Activated CD8-positive, alpha-beta memory T cell treated with anti-CD3 and anti-CD28 coated beads, Interleukin-2, amount 50 U/mL, for 4 hours (primary cell): ENCODE measurements around the gene AKR1C8.
"Not testable (repeated sequence)": the region's sequence is repeated elsewhere in the genome, so short reads cannot be mapped to it uniquely, and the experiment has no call there.

Experiments used
- DNase-seq: peaks from one replicate; pipeline ENCODE4 v3.0.0-alpha.2; 2020

The AKR1C8 gene

DNA sequence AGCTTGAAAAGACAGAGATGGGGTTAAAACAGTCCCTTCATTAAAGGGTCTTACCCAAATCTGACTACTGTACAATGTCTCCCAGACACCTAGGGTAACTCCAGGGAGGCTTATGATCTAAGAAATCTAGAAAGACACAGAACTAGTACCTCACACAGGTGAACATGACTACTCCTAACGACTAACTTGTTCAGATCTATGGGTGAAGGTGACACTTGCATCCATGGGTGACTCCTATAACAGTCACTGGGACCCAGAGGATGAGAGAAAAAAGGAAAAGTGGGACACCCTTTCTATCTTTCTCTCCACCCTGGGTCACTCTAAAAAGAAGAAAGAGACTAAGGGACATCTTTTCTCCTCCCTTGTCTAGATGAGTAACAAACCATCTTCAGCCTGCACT is 19.2 kb downstream of the AKR1C8 start:
- DNase-seq, result no peak

DNA sequence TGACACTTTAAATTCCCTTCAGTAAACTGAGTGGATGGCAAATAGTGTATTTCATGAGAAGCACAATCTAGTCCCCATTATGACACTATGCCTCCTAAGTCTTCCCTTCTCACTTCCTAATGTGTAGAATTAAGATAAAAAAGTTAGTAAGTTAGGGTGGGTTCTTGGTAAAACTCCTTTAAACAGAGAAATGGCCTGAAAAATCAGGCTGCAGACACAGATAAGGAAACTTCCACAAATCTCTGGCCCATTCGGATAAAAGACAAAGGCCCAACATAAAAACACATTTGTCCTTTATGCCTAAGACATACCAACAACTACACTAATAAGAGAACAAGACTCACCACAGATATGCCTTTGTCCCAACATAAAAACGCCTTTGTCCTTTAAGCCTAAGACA is 21.5 kb downstream of the AKR1C8 start:
- no peak for DNase-seq

DNA sequence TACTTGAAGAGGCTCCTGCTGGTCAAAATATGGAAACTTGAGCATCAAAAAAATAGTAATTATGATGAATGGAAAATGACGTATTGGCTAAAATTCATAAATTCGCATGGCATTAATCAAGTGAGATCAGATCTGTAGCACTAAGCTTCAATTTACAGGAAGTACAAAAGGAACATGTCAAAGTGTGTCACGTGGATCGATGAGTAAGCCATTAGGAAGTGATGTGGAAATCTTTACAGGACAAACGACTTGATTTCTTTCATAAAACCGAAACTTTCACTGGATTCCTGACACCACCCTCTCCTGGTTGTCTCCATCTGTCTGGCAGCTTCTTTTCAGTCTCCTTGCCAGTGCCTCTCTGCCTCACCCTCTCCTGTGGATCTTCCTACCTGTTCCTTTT is 25.8 kb downstream of the AKR1C8 start:
- DNase-seq, result no peak

DNA sequence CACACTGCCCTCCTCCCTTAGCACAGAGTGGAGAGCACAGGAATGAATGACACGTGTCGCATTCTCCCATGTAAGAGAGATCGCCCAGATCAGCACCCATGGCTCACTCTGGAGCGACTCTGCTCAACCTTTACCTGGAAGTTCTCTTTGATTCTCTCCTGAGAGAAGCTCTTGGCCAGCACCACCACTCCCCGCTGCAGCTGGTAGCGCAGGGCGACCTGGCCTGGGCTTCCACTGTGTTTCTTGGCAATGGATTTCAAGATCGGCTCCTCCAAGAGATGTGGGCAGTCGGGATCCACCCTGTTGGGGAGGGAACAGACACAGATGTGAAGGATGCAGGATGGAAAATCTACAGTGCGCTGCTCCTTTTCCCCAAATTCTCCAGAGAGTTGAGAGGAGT is 27.4 kb downstream of the AKR1C8 start:
- DNase-seq, result no peak

DNA sequence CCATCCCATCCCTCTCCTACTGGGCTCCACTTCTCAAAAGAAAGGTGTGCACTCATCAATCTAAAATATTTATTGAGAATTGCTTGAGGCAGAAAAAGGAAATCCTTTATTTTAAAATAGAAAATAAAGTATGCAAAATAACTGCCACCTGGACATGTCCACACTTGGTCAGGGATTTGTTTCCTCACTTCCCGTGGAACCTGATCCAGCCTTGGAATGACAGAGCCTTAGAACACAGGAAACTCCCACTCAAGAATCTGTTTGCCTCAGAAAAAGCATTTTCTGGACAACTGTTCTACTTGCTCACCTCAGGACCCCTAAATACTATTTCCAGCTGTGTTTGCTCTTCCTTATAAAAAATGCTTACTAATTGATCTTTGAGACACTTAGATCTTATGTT is 29.0 kb downstream of the AKR1C8 start:
- no peak for DNase-seq

DNA sequence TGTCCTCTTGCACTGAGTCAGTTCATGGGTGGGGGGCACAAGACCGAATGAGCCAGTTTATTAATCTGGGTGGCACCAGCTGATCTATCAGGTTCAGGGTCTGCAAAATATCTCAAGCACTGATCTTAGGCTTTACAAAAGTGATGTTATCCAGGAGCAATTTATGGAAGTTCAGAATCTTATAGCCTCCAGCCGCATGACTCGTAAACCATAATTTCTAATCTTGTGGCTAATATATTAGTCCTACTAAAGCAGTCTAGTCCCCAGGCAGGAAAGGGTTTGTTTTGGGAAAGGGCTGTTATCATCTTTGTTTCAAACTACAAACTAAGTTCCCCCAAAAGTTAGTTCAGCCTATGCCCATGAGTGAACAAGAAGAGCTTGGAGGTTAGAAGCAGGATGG is 33.9 kb downstream of the AKR1C8 start:
- no peak for DNase-seq

DNA sequence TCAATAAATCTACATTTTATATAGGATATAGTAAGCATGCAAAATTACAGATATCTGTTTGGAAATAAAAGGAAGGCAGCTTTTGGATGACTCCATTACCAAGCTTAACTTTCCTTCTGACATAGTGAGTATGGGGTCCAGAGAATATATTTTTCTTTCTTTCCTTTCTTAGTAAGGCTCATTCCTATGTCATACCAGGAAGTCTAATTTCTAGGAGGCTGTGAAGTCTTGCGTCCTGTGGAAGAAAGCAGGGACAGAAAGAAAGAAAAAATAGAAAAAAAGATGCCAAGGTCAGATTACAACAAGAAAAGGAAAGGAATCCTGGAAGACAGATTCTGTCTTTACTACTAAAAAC is 36.3 kb downstream of the AKR1C8 start:
- no peak for DNase-seq

DNA sequence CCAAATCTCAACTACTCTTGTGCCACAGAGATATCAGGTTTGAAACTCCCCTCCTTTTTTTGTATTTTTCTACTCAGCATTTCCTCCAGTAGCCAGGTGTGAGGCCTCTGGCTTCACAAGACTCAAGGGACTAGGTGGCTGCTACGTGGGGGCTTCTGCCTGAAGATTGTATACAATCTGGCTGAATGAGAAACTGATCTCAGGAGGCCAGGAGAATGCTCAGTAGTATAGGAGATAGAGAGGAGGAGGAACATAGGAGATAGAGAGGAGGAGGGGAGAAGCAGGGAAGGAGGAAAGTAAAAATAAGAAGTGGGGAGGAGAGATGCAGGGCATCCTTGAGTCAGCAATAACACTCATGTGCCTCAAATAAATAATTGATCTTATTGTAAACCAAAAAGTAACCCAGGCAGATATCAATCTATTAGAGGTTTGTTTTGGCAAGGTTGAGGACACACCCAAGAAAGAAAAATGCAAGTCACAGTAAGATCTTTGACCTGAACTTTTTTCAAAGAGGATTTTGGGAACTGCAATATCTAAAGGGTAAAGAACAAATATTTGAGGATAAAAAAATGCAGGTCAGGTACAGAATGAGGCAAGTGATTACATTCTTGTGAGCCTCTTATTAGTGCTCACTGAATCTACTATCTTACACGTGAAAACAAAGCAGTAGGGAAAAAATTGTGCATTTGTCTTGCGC is 36.8 kb downstream of the AKR1C8 start:
- no peak for DNase-seq

DNA sequence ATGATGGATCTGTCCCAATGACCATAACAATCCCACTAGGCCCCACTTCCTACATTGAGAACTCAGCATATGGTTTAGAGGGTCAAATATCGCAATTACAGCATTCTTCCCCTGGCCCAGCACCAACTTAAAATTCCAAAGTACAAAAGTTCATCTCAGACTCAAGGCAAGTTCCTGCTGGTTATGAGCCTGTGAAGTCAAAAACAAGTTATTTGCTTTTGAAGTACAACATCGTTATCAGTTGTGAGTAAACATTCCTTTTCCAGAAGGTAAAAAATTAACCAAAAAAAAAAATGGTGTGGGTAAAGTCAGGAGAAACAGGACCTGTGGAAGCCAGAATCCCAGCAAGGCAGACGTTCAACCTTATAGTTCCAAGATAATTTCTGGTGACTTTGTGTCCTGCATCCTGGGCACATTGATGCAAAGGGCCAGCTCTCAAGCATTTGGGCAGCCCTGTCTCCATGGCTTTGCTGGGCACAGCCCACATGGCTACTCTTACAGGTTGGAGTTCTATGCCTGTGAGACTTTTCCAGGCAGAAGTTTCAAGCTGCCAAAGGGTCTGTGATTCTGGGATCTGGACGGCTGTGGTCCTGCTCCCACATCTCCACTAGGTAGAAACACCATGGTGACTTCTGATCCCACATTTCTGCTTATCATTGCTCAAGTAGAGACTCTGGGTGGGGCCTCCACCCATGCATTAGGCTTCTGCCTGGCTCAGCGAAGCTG is 37.5 kb downstream of the AKR1C8 start:
- no peak for DNase-seq

DNA sequence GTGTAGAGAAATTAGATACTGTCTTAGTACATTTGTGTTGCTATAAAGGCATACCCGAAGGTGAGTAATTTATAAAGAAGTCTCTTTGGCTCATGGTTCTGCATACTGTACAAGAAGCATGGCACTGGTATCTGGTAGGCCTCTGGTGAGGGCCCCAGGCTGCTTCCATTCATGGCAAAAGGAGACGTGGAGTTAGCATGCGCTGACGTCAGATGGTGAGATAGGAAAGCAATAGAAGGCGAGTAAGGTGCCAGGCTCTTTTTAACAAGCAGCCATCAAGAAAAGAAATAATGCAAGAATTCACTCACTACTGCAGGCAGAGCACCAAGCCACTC is 38.1 kb downstream of the AKR1C8 start:
- no peak for DNase-seq

DNA sequence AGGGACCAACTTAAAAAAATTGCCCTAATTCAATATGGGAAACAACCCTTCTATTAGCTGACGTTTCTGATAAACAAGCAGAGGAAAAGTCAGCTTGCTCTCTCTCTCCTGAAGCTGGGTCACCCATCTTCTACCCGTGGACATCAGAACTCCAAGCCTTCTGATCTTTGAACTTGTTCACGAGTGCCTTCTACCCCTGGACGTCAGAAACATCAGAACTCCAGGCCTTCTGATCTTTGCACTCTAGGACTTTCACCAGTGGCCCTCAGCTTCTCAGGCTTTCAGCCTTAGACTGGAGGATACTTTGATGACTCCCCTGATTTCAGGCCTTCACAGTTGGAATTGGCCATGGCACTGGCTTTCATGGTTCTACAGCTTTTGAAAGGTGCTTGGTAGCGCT is 41.8 kb downstream of the AKR1C8 start:
- DNase-seq, result no peak

DNA sequence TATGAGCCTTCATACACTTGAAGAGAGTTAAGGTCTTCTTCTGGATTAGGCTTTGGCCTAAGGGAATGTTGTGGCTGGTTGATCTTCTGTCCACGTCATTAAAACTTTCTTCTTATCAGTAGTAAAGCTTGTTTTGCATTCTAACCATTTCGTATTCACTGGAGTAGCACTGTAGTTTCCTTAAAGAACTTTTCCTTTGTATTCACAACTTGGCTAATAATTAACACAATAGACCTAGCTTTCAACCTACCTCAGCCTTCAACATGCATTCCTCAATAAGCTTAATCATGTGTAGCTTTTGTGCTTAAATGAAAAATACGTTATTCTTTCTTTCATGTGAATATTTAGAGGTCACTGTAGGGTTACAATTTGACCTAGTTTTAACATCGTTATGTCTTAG is 42.8 kb downstream of the AKR1C8 start:
- no peak for DNase-seq

DNA sequence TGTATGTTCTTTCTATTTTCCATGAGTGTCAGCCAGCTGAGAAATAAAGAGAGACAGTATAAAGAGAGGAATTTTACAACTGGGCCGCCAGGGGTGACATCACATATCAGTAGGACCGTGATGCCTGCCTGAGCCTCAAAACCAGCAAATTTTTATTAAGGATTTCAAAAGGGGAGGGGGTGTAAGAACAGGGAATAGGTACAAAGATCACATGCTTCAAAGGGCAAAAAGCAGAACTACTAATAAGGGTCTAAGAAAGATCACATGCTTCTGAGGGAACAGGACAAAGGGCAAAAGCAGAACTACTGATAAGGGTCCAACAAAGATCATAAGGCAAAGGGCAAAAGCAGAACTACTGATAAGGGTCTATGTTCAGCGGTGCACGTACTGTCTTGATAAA is 47.3 kb downstream of the AKR1C8 start:
- not testable (repeated sequence) for DNase-seq

DNA sequence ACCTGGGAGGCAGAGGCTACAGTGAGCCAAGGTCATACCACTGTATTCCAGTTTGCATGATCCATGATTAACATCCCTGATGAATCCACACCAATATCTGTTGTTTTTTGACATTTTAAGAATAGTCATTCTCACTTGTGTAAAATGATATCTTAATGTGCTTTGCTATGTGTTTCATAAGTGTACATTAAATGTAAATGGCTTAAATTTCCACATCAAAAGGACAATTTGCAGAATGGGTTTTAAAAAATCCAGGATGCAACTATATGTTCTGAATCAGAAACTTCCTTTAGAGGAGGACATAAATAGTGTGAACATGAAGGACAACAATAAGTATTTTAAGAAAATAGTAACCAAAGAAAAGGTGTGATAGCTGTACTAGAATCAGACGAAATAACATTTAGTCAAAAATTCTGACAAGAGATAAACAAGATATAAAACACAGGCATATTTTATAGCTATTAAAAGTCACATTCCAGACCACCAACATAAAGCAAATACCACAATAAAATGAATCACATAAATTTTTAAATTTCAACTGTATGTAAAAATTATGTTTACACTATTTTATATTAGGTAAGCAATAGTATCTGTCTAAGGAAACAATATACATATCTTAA is 48.4 kb downstream of the AKR1C8 start:
- no peak for DNase-seq

DNA sequence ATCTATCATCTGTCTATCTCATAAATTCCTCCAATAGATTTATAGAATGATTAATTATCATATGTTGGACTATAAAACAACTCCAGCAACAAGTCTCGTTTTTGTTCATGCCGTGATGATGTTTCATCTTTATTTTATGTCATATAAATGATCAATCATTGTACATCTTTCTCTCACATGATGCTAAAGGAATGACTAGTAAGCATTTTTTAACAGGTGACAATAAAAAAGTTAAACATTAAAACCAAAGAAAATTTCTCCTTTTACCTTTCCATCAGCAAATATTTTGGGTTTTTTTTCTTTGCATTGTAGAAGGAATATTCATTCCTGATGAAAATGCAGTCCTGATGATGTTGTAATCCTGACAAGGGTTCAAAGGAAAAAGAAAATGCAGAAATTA is 49.4 kb downstream of the AKR1C8 start:
- DNase-seq, result no peak

DNA sequence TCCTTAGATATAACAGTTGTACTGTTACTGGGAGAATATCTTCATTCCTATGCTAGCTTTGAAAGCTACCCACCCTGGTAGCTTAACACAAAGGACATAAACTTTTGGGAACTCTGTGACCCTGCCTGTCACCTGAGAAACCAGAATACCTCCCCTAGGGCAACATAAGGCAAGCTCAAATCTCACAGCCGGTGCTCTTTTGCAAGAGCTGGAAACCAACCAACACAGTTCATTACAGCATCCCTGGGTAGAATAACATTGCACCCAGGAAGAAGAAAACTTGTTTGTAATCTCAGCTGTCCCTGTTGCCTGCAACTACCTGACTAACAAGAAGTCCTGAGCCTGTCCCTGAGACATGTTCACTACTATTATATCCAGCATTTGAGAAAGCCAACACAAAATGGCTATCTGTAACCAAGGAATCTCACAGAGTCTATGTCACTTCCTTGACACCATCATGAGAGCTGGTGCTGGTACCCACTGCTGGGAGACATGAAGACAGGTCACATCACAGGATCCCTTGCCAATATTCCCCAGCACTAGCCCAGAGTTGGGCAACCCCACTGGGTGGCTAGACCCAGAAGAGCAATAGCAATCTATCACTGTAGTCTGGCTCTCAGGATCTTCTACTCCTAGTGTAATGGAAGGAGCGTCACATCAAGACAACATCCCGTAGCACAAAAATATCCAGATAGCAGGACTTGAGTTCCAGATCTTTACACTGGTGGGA is 59.5 kb downstream of the AKR1C8 start:
- no peak for DNase-seq

DNA sequence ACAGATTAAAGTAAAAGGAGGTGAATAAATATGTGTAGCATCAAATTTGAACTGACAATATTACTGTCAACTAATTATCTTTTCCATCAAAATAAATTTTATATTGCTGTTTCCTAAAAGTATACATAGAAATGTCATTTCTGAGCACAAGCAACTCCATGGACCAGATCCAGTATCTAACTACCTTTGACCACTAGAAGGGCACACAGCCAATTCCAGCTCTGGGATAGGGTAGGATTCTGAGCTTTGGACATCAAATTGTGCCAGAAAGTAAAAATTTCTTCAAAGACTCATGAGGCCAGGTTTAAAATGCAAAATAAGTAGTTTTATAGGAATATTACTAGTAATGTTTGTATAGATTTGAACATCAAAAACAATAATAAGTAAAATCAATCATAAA is 61.1 kb downstream of the AKR1C8 start:
- DNase-seq, result no peak

DNA sequence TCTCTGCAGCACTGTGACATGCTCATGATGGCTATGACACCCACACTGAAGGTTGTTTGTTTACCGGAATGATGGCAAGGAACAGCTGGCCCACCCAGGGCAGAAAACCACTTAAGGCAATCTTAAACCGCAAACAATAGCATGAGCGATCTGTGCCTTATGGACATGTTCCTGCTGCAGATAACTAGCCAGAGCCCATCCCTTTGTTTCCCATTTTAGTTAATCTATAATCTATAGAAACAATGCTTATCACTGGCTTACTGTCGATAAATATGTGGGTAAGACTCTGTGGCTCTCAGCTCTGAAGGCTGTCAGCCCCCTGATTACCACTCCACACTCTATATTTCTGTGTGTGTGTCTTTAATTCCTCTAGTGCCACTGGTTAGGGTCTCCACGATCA is 65.0 kb downstream of the AKR1C8 start:
- not testable (repeated sequence) for DNase-seq

DNA sequence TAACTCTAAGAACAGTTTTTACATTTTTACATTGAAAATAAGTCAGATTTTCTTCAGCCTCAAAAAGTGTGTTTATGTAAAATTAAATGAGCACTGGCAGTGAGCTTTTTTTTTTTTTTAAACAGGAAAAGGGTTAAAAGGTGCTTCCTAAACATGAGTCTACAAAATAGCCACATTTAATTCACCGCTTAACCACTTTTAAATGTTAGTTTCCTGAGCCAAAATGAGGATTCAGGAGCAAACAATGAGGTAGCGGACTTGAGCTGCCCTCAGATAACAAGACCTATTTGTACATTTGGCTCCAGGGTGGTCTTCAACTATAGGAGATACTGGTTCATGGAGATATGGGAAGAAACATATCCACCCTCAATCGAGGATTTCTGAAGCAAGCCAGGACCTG is 67.9 kb downstream of the AKR1C8 start:
- DNase-seq, result no peak

DNA sequence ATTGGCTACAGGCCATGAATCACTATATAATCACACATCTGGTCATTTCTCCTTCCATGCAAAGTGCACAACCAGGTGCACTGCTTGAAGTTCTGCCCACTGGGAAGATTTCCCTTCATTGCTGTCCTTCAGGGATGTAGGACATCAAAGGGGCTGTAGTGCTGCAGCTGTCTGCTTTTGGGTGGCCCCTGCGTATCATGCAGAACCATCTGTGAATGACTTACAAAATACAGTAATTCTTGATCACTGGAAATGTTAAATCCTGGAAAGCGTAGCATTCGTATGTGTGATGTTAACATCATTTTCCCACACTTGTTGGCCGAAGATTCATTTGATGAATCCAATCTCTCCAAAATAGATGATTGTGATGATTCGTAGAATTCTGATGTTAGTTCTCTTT is 68.3 kb downstream of the AKR1C8 start:
- DNase-seq, result no peak

DNA sequence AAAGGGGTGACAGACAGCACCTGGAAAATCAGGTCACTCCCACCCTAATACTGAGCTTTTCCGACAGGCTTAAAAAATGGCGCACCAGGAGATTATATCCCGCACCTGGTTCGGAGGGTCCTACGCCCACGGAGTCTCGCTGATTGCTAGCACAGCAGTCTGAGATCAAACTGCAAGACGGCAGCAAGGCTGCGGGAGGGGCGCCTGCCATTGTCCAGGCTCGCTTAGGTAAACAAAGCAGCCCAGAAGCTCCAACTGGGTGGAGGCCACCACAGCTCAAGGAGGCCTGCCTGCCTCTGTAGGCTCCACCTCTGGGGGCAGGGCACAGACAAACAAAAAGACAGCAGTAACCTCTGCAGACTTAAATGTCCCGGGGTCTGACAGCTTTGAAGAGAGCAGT is 75.1 kb downstream of the AKR1C8 start:
- not testable (repeated sequence) for DNase-seq

DNA sequence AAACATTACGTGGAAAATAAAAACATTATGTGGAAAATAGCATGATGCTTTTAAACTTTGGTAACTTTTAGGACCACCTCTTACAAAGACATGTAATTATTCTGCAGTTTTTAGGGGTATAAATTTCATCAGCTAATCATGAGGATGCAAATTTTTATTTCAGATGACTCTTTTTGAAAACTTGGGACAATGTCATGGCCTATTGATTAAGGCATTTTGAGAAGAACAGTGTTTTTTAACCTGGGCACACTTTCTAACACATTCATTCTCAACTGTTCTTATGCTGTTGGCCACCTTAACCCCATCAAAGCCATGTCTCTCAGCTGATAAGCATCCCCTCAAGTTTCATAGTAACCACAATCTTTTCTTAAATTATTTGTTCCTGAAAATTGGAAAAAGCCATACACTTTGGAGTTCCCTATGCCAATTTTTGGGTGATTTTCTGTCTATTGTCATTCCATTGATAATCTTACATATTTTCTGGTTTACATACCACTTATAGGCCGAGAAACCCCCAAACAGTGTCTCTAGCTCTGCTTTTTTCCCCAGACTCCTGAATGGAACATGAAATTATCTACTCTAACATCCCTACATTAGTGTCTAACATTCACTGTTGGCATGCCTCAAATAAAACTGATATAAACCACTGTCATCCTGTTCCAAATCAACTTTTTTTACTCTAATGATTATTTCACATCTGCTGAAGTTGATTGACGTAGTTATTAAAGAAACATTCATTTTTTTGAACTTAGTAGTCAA is 76.1 kb downstream of the AKR1C8 start:
- DNase-seq, result no peak

DNA sequence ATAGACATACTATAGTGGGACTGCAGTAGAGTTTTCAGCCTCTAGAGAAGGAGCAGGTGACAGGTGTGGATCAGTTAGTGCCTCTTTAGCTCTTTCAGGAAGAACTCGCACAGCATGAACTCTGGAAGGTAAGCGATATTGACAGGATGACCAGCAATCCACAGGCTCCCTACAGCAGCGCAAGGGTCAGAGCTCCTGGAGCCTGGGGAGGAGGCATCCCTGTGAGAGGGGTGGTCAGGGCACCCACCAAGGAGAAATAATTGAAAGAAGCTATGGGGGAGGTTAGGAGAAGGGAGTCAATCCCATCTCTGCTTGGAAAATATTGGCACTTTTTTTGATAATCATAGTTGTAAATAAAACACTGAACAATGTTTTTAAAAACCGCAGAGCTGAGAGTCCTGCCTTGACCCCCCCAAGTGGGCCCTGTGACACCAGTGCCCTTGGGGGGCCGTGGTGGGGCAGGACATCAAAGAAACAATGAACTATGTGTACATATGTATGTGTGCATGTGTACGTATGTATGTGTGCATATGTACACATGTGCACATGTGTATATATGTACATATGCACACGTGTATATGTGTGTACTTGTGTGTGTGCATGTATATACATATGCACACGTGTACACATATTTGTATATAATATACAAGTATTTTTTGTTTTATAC is 77.0 kb downstream of the AKR1C8 start:
- DNase-seq, result no peak
